Glomerular endothelial cell (primary cell): Measurements from ENCODE around the gene SIAH1. TPM values are rescaled to one million over a fixed set of nuclear protein-coding genes. Genes with fewer than 3 reads are reported as not detected.
"Not testable (repeated sequence)": the region's sequence is repeated elsewhere in the genome, so short reads cannot be mapped to it uniquely, and the experiment has no call there.

Experiments used
- DNase-seq: peaks from one replicate; pipeline ENCODE4 v3.0.0-alpha.2; 2011; ENCODE audit warnings: low read depth, low spot score; ENCODE audit errors: extremely low read depth
- total RNA-seq: library from RNA; depleted of rRNA; stranded (reverse); fragments of >200 nt; gene quantifications from 2 replicates; pipeline ENCODE4 v1.2.3, GENCODE V29; 2015

The SIAH1 gene
- total RNA-seq, 1 donor from 2014 or later = 22.4 TPM

DNA sequence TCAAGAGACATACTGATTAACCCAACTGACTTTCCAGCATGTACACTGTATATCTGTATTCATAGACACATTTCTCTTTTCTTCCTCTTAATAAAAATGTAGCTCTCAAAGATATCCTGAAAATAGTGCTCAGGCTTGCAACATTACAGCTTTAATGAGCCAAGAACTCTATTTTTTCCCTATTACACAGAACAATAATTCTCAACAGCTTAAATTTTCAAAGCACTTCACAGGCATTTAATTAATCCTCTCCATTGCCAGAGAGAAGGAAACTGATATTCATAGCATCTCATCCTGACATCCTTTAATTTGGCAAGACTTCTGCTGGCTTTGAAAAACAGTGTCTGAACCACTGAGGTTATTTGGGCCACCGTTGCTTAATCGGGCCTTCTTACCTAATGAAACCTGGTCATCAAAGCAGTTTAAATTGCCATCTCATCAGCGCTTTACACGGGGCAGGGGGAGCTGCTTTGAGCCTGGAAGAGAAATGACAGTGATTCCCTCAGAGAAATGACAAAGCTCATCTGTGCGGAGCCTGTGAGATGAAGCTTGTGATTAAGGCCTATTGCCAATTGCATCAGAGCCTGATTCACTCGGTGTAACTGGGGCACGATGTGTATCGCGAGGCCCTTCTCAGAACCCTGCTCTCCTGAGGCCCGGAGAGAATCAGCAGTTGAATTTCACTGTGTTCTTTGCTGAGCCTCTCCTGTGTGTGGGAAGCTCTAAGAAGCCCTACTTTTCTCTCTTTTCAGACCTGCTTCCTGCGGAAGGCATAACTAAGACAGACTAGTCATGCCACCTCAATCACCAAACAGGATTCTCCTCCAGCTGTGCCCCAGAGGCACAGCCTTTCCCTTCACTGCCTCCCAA, 8.5 kb upstream of the SIAH1 start:
- DNase-seq = no peak

DNA sequence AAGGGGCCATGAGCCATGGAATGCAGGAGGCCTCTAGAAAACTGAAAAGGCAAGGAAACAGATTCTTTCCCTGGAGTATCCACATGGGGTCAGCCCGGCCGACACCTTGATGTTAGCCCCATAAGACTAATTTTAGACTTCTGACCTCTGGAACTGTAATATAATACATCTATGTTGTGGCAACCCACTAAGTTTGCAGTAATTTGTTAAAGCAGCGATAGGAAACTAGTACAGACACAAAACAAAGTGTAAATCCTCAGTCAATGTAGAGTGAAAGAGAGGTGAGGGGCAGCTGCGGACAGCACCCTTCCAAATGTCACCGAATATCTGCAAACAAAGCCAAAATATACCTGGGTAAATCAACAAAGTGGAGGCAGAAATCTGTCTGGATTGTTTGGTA, 7.2 kb upstream of the SIAH1 start:
- DNase-seq = no peak

DNA sequence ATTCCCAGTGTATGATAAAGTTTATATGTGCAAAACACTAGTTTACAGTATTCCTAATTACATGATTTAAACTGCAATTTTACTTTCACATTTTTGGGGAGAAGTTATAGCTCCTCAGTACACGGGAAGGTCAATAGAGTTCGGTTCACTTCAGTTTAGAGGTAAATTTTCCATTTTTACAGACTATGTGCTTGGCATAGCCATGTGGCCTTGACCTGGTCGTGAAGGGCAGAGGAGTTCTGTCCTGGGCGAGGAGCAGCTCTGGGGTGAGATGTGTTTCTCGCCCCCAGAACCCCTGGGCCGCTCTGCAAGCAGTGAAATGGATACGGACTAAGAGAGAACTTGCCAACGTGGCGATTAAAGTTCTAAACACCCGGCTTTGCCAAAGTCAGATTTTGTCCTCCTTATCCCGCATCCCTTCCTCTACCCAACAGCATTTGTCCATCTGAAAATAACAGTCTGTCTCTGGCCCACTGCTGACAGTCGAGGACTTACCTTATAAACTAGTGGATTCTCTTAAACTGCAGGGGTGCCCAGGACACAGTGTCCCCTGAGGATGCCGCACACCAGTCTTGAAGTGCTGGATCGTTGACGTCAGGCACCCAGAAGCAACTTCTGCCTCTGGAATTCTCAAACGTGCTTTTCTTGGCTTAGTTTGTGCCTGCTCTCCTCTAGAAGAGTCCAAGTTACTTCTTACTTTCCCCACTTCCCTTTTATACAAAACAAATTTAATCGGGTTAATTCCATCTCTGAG, 1.5 kb upstream of the SIAH1 start:
- DNase-seq = no peak

DNA sequence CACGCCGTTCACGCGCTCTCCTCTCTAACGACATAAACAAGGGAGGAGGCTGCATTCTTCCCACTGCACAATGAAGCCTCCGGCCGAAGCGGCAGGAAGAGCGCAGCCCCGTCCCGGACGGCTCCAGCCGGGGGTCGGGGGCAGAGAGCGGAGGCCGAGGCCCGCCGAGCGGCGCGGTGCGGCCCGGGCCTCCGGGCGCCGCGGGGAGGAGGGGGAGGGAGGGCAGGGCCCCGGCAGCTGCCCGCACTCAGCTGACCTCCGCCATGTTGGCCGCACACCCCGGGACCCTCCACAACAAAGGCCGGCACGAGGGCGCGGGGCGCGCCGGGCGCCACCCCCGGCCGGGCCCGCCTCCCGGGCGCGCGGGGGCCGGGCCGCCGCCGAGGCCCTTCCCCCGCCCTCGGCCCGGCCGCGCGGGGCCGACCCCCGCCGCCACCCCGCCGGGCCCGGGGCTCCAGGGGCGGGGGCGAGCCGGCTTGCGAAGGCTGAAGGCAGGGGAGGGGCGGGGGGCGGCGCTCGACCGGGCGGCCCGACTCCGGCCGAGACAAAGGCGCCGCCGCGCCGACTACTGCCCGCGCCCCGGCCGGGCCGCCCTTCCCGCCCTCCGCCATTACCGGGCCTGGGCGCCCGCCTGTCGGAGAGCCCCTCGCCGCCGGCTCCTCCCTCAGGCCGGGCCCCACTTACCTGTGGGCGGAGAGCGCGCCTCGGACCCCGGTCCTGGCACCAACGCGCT, 527 bp downstream of the SIAH1 start:
- no peak for DNase-seq

DNA sequence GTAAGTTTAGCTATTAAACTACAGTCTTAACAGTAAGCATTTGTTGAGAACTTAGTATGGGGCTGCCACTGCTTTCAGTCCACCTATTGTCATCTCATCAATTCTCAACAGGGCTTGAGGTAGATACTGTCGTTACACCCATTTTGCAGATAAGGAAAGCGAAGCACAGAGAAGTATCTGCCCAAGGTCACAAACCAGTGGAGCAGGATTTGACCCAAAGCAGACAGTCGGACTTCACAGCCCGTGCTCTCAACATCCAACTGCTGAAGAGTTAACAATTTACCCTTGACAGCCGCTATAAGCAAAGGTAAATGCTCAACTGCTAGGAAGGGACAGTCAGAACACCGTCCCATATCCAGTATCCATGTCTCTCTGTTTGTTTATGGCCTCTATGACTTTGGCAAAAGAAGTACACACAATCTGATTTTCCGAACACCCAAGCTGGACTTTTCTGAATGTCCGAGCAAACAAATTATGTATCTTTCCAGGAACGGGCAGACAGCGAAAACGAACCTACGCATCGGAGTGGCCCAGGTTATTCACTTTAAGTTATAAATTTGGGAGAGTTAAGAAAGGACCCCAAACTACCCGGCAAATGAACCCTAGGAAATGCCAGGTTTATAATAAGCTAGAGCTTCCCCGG, 1.2 kb downstream of the SIAH1 start:
- no peak for DNase-seq

DNA sequence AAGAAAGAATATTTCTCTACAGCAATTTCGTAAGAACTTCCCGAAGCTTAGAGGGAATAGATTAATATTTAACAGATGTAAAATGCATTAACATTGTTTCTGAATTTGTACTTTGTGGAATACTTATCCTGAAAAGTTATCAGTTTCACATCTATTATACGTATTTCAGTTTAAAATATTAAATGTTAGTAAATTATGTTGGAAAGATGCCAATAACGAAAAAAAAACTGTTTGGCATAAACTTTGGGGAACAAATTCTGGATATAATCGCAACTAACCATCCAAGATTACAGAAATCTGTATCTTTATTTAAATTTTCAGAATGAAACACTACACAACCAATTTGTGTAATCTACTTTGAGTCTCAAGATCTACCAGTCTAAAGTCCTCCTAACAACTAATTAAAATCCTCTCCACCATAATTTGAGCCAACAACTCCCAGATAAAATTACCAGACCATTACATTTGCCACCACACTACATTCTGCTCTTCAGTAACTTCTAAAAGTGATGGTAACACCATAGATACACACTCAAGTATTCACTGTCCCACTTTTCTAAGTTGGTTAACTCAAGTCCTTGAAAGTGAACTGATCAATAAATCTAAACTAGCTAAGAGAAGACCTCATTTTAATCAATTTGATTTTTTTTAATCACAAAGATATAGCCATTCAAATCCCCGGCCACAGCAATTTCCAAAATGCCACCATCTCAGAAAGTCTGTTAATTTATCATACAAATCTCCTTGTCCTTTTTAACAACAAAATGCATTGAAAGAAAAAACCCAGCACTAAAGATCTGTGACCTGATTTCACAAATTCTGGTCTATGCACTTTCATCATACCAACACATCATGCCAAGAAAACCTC, 2.0 kb downstream of the SIAH1 start:
- DNase-seq = no peak

DNA sequence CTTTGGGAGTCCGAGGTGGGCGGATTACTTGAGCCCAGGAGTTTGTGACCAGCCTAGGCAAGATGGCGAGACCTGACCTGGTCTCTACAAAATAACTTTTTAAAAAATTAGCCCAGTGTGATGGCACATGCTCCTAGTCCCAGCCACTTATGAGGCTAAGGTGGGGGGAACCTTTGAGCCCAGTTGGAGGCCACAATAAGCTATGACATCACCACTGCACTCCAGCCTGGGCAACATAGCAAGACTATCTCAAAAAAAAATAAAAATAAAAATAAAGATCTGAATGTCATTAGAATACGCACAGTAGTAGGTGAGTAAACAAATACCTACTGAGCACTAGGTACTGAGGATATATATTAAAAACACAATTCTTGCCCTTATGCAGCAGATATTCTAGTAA, 3.1 kb downstream of the SIAH1 start:
- no peak for DNase-seq

DNA sequence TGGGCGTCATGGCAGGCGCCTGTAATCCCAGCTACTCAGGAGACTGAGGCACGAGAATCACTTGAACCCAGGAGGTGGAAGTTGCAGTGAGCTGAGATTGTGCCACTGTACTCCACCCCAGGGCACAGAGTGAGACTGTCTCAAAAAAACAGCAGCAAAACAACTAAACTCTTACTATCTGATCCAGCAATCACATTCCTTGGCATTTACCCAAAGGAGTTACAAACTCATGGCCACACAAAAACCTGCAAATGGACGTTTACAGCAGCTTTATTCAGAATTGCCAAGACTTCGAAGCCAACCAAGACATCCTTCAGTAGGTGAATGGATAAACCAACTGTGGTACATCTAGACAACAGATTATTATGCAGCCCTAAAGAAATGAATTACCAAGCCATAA, 4.0 kb downstream of the SIAH1 start:
- no peak for DNase-seq

DNA sequence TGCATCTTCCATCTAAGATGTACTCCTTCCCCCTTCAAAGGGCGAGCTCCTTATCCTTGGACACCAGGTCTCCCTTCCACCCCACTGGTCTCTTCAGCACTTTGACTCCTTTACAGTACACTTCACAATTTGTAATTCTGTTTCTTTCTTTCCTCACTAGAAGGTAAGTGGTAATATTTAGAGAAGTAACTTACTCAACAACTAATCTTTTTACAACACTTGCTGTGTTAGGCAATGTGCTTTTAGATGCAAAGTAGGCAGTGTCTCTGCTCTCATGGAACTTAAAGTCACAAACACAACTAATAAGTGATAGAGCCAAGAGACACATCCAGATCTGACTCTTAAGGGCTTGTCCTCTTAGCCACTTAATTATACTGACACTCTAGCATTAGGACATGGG, 6.4 kb downstream of the SIAH1 start:
- DNase-seq = no peak

DNA sequence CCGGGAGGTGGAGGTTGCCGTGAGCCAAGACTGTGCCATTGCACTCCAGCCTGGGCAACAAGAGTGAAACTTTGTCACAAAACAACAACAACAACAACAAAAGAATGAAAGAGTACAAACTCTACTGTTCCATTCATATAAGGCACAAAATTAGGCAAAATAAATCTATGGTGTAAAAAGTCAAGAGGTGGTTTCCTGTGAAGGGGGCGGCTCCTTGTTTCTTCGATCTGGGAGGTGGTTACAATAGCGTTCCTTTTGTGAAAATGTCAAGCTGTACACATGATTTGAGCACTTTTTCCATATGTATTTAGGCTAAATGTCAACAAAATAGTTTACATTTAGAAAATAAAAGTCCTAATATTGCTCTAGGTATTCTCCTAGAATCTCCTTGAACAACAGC, 6.9 kb downstream of the SIAH1 start:
- no peak for DNase-seq

DNA sequence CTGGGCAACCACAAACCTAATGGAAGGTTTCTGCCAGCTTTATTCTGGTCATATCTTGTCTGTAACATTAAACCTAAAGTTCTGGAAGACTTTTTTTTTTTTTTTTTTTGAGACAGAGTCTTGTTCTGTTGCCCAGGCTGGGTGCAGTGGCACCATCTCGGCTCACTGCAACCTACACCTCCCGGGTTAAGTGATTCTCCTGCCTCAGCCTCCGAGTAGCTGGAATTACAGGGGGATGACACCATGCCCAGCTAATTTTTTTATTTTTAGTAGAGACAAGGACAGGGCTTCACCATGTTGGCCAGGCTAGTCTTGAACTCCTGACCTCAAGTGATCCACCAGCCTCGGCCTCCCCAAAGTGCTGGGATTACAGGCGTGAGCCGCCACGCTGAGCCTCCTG, 7.9 kb downstream of the SIAH1 start:
- DNase-seq = not testable (repeated sequence)

DNA sequence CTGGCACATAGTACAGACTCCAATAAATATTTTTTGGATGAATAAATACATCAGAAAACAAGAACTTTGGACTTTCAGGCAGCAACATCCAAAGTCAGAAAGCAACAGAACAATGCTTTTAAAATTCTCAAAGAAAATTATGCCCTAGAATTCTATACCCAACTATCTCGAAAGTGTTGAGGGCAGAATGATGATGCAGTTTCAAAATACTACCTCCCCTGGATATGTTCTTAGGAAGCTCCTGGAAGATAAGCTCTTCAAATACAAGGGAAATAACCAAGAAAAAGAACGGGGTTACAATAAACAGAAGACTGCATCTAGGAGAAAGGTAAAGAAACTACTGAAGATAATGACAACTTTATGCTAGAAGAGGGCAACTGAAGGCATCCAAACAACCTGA, 11.0 kb downstream of the SIAH1 start:
- DNase-seq = no peak

DNA sequence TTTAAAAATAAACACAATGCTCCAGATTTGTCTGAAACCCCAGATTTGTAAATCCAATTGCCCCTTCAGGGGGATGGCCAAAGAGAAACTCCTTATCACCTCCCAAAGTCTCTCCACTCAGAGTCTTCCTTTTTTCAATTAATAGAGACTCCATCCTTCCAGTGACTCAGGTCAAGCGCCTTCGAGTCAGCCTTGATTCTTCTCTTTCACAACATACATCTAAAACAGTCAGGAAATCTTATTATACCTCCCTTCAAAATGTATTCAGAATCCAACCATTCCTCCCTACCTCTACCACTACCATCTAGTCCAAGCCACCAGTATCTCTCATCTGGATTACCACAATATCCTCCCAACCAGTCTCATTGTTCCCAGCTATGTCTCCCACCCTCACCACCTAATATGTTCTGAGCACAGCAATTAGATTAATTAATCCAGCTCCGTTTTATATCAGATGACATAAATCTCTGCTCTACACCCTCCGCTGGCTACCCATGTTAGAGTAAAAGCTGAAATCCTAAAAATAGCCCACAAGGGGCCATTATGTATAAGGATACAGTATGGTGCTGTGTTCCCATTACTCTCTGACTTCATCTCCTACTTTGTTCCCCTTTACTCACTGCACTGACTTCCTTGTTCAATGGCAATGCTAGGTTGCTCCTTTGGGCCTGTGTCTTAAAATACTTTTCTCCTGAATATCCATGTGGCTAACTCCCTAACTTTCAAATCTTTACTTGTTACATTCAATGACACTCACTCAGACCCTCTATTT, 11.8 kb downstream of the SIAH1 start:
- no peak for DNase-seq

DNA sequence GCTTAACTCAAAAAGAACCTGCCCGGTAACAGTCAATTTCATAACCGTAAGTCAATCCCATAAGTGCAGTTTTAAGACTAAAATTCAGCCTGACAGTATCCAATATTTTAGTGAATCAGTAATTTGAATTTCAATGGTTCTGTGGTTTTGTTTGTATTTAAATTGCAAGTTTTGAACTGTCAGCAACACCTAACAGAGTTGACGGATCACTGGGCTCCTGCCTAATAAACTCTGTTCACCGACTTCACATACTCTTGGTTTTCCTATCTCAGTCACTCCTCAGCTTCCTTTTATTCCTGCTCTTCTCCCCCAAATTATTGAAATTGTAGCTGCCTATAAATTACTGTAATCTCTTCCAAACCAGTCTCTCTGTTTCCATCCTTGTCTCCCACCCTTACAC, 12.5 kb downstream of the SIAH1 start:
- no peak for DNase-seq

DNA sequence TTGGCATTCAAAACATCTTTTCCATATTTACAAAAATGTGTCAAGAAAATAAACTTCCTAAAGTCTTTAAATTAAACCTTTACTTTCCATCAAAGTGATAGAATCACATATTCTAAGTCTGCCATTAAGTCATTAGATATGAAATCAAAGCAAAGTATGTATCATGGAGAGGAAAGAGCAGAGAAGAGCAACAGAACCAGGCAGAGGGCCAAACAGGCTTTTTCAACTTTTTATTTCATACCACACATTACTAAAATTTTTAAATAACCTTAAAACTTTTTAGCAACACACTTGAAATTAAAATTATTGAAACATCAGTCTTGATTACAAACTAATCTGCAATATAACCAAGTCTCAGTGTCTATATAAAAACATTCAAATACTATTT, 13.8 kb downstream of the SIAH1 start:
- no peak for DNase-seq

DNA sequence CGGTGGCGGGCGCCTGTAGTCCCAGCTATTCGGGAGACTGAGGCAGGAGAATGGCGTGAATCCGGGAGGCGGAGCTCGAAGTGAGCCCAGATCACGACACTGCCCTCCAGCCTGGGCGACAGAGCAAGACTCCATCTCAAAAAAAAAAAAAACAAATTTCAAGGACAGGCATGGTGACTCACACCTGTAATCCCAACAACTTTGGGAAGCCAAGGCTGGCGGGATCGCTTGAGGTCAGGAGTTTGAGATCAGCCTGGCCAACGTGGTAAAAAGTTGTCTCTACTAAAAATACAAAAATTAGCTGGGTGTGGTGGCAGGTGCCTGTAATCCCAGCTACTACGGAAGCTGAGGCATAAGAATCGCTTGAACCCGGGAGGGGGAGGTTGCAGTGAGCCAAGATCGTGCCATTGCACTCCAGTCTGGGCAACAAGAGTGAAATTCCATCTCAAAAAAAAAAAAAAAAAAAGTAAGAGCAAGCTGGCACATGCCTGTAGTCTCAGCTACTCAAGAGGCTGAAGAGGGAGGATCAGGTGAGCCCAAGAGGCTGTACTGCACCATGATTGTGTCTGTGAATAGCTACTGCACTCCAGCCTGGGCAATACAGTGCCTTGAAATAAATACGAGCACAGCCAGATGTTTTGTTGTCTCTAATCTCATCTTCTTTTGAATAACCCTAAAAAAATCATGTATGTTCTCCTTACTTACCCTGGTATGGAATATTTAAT, 14.4 kb downstream of the SIAH1 start:
- not testable (repeated sequence) for DNase-seq

DNA sequence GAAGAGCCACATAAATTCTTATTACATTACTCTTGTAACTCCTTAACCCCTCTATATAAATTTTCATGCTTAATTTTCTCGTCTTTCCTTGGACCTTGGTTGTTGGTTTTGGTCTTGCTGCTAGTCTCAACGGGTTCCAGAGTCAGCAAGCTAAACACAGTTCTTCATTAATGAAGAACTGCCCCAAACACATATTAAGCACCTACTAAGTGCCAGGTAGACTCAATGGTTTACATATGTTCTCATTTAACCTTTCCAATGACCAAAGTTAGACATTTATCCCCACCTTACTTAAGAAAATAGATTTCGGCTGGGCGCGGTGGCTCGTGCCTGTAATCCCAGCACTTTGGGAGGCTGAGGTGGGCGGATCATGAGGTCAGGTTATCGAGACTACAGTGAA, 15.0 kb downstream of the SIAH1 start:
- no peak for DNase-seq

DNA sequence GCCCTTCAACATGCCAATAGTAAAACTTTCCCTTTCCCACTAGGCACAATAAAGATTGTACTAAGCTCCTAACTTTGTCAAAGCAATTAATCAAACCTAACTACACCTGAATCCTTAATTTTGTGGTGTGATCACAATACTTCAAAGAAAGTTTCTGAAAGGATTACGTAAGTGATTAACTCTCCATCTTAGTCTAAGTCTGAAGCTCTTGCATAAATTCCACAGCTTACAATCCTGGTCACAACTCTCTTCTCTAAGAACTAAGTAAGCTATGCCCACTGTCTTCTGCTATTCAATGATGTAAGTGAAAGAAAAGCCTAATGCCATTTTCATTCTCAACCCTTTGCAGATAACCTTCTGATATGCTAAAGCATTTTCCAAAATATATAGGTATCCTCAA, 15.4 kb downstream of the SIAH1 start:
- no peak for DNase-seq
